Ramos (cell line): ENCODE results near the gene ALDOC.
"Not testable (repeated sequence)": the region's sequence is repeated elsewhere in the genome, so short reads cannot be mapped to it uniquely, and the experiment has no call there.

ENCODE experiments used
- in situ Hi-C: fragments of 300-500 bp; cut with MboI; formaldehyde crosslinking; loops from one replicate; pipeline ENCODE4 v1.14.3; 2022; ENCODE audit warnings: low sequenced_read_pairs; ENCODE audit not compliant: unreplicated experiment

ALDOC gene

GRCh38 chr17:28585851-28586250 lies 9.2 kb upstream of the ALDOC start:
- in situ Hi-C loops: no loop called here

GRCh38 chr17:28584434-28584833 lies 7.7 kb upstream of the ALDOC start:
- in situ Hi-C loops: no loop called here

- in situ Hi-C loops: no loop called here
Measured at GRCh38 chr17:28582513-28582912, 5.8 kb upstream of the ALDOC start.

- in situ Hi-C loops: no loop called here
Measured at GRCh38 chr17:28580959-28581358, 4.3 kb upstream of the ALDOC start.

- in situ Hi-C loops: no loop called here
Measured at GRCh38 chr17:28579526-28579925, 2.8 kb upstream of the ALDOC start.

GRCh38 chr17:28578246-28579195 lies 1.8 kb upstream of the ALDOC start:
- in situ Hi-C loops: no loop called here

- in situ Hi-C loops: no loop called here
Measured at GRCh38 chr17:28577466-28577824, 750 bp upstream of the ALDOC start.

GRCh38 chr17:28576016-28576415 lies 679 bp downstream of the ALDOC start:
- in situ Hi-C loops: not testable (repeated sequence)

GRCh38 chr17:28575126-28575795 lies 1.4 kb downstream of the ALDOC start:
- in situ Hi-C loops: no loop called here

GRCh38 chr17:28574526-28574925 lies 2.2 kb downstream of the ALDOC start:
- in situ Hi-C loops: no loop called here

GRCh38 chr17:28573966-28574480 lies 2.7 kb downstream of the ALDOC start:
- in situ Hi-C loops: no loop called here

GRCh38 chr17:28573521-28573920 lies 3.2 kb downstream of the ALDOC start:
- in situ Hi-C loops: no loop called here

GRCh38 chr17:28573040-28573380 lies 3.7 kb downstream of the ALDOC start:
- in situ Hi-C loops: no loop called here

GRCh38 chr17:28572259-28573039 lies 4.2 kb downstream of the ALDOC start:
- in situ Hi-C loops: no loop called here

- in situ Hi-C loops: no loop called here
Measured at GRCh38 chr17:28571361-28572122, 5.2 kb downstream of the ALDOC start, which contains the start of gene PIGS. Gene PIGS, minus strand, starts transcription at chr17:28571524. Its CDS starts 28 bp downstream, at chr17:28571496.

GRCh38 chr17:28570716-28571360 lies 5.9 kb downstream of the ALDOC start:
- in situ Hi-C loops: no loop called here

GRCh38 chr17:28569446-28569845 lies 7.2 kb downstream of the ALDOC start:
- in situ Hi-C loops: no loop called here

- in situ Hi-C loops: no loop called here
Measured at GRCh38 chr17:28567604-28568003, 9.1 kb downstream of the ALDOC start.

GRCh38 chr17:28563475-28563874 lies 13.2 kb downstream of the ALDOC start:
- in situ Hi-C loops: no loop called here
